SK-N-SH treated with all-trans-retinoic acid at 6 μM for 48 hours (cell line): ENCODE measurements around the gene TBCEL.
A peak's percentile ranks its signal among the peaks of the same experiment; 100 is the strongest.
"Not testable (repeated sequence)": the region's sequence is repeated elsewhere in the genome, so short reads cannot be mapped to it uniquely, and the experiment has no call there.

Experiments used
- ATAC-seq: fragments of 200-7000 bp; cut with Tn5 transposase; 3 replicates; pipeline ENCODE4 v1.9.1; 2020; ENCODE audit warnings: mild to moderate bottlenecking, moderate library complexity
- ARNTL ChIP-seq: fragments of 450-650 bp; formaldehyde crosslinking; IDR thresholded peaks from 2 replicates; pipeline ENCODE4 v1.5.0; 2020; ENCODE audit warnings: low read depth, mild to moderate bottlenecking, moderate library complexity, borderline replicate concordance
- BACH2 ChIP-seq: fragments of 250-450 bp; sonication (Bioruptor Pico); IDR thresholded peaks from 2 replicates; pipeline ENCODE4 v1.9.0; 2021; ENCODE audit warnings: mild to moderate bottlenecking, borderline replicate concordance
- CREB5 ChIP-seq: fragments of 250-450 bp; sonication (Bioruptor Pico); IDR thresholded peaks from 2 replicates; pipeline ENCODE4 v1.5.1; 2020; ENCODE audit warnings: low read depth, mild to moderate bottlenecking, moderate library complexity
- CSDC2 ChIP-seq: fragments of 250-450 bp; sonication (Bioruptor Pico); IDR thresholded peaks from 2 replicates; pipeline ENCODE4 v1.5.0; 2020; ENCODE audit warnings: mild to moderate bottlenecking, moderate library complexity
- CSRNP3 ChIP-seq: fragments of 250-450 bp; sonication (Bioruptor Pico); IDR thresholded peaks from 2 replicates; pipeline ENCODE4 v1.5.1; 2021; ENCODE audit warnings: mild to moderate bottlenecking, moderate library complexity
- ESRRG ChIP-seq: fragments of 250-450 bp; sonication (Bioruptor Pico); IDR thresholded peaks from 2 replicates; pipeline ENCODE4 v1.6.1; 2021; ENCODE audit warnings: mild to moderate bottlenecking
- GLIS3 ChIP-seq: fragments of 250-450 bp; sonication (Bioruptor Pico); IDR thresholded peaks from 2 replicates; pipeline ENCODE4 v1.5.0; 2020; ENCODE audit warnings: mild to moderate bottlenecking, moderate library complexity
- ISL1 ChIP-seq: fragments of 250-450 bp; sonication (Bioruptor Pico); IDR thresholded peaks from 2 replicates; pipeline ENCODE4 v2.1.2; 2022; ENCODE audit warnings: mild to moderate bottlenecking, moderate library complexity
- OSR1 ChIP-seq: fragments of 250-450 bp; sonication (Bioruptor Pico); IDR thresholded peaks from 2 replicates; pipeline ENCODE4 v1.8.0; 2022; ENCODE audit warnings: moderate library complexity, mild to moderate bottlenecking, inconsistent platforms
- PATZ1 ChIP-seq: fragments of 250-450 bp; sonication (Bioruptor Pico); IDR thresholded peaks from 2 replicates; pipeline ENCODE4 v1.8.0; 2020; ENCODE audit warnings: mild to moderate bottlenecking, moderate library complexity, borderline replicate concordance
- PPARA ChIP-seq: fragments of 250-450 bp; sonication (Bioruptor Pico); IDR thresholded peaks from 2 replicates; pipeline ENCODE4 v1.5.0; 2020; ENCODE audit warnings: mild to moderate bottlenecking, borderline replicate concordance
- RARB ChIP-seq: fragments of 250-450 bp; sonication (Bioruptor Pico); IDR thresholded peaks from 2 replicates; pipeline ENCODE4 v1.8.0; 2021; ENCODE audit warnings: mild to moderate bottlenecking, moderate library complexity
- SNAI2 ChIP-seq: fragments of 250-450 bp; sonication (Bioruptor Pico); IDR thresholded peaks from 2 replicates; pipeline ENCODE4 v1.5.0; 2020; ENCODE audit warnings: mild to moderate bottlenecking, moderate library complexity
- TCF4 ChIP-seq: fragments of 250-450 bp; sonication (Bioruptor Pico); IDR thresholded peaks from 2 replicates; pipeline ENCODE4 v1.8.0; 2021; ENCODE audit warnings: mild to moderate bottlenecking, moderate library complexity, borderline replicate concordance
- TOX ChIP-seq: fragments of 250-450 bp; sonication (Bioruptor Pico); IDR thresholded peaks from 2 replicates; pipeline ENCODE4 v1.8.0; 2021; ENCODE audit warnings: mild to moderate bottlenecking, moderate library complexity, borderline replicate concordance
- TSHZ2 ChIP-seq: fragments of 250-450 bp; sonication (Bioruptor Pico); IDR thresholded peaks from 2 replicates; pipeline ENCODE4 v1.5.0; 2020; ENCODE audit warnings: mild to moderate bottlenecking, moderate library complexity
- ZC3H10 ChIP-seq: fragments of 250-450 bp; sonication (Bioruptor Pico); IDR thresholded peaks from 2 replicates; pipeline ENCODE4 v1.5.1; 2021; ENCODE audit warnings: mild to moderate bottlenecking, moderate library complexity
- ZFP3 ChIP-seq: fragments of 250-450 bp; sonication (Bioruptor Pico); IDR thresholded peaks from 2 replicates; pipeline ENCODE4 v1.5.0; 2020; ENCODE audit warnings: mild to moderate bottlenecking, moderate library complexity
- ZFP30 ChIP-seq: fragments of 450-650 bp; formaldehyde crosslinking; IDR thresholded peaks from 2 replicates; pipeline ENCODE4 v1.5.0; 2022; ENCODE audit warnings: mild to moderate bottlenecking, moderate library complexity
- ZNF565 ChIP-seq: fragments of 450-650 bp; formaldehyde crosslinking; conservative IDR thresholded peaks from 2 replicates; pipeline ENCODE4 v1.5.0; 2020; ENCODE audit warnings: low read depth, mild to moderate bottlenecking, moderate library complexity
- ZNF70 ChIP-seq: fragments of 450-650 bp; formaldehyde crosslinking; IDR thresholded peaks from 2 replicates; pipeline ENCODE4 v1.5.0; 2020; ENCODE audit warnings: mild to moderate bottlenecking, moderate library complexity
- ZNF8 ChIP-seq: fragments of 450-650 bp; formaldehyde crosslinking; IDR thresholded peaks from 2 replicates; pipeline ENCODE4 v1.5.0; 2020; ENCODE audit warnings: mild to moderate bottlenecking, moderate library complexity

TBCEL gene

GRCh38 chr11:121012091-121012490 is 11.8 kb upstream of the TBCEL start:
- no peak for ATAC-seq
- TF ChIP-seq BACH2 (CRISPR knock-in tag) = no peak
- TF ChIP-seq ZNF70 (CRISPR knock-in tag) = no peak
- TF ChIP-seq ARNTL = no peak
- TF ChIP-seq PATZ1 (CRISPR knock-in tag) = no peak
- TF ChIP-seq RARB (CRISPR knock-in tag) = no peak
- no peak for TF ChIP-seq ZFP30 (CRISPR knock-in tag)
- TF ChIP-seq CREB5 (CRISPR knock-in tag) = no peak
- no peak for TF ChIP-seq ZNF8 (CRISPR knock-in tag)
- TF ChIP-seq ESRRG (CRISPR knock-in tag) = no peak
- TF ChIP-seq ZNF565 (CRISPR knock-in tag) = no peak
- TF ChIP-seq CSDC2 (CRISPR knock-in tag) = no peak
- TF ChIP-seq TCF4 (CRISPR knock-in tag) = no peak
- no peak for TF ChIP-seq ISL1 (CRISPR knock-in tag)
- no peak for TF ChIP-seq GLIS3 (CRISPR knock-in tag)
- no peak for TF ChIP-seq PPARA (CRISPR knock-in tag)
- no peak for TF ChIP-seq ZC3H10 (CRISPR knock-in tag)
- TF ChIP-seq CSRNP3 (CRISPR knock-in tag) = no peak
- no peak for TF ChIP-seq TOX

GRCh38 chr11:121018746-121019145 is 5.2 kb upstream of the TBCEL start:
- TF ChIP-seq TCF4 (CRISPR knock-in tag) = 0 out of 2 replicates have a peak, but pooled peaks have one; percentile 42
- TF ChIP-seq ESRRG (CRISPR knock-in tag) = no peak
- no peak for TF ChIP-seq OSR1 (CRISPR knock-in tag)
- TF ChIP-seq, all 23 proteins: peak for 1
- no peak for ATAC-seq

- not testable (repeated sequence) for ATAC-seq
Measured at GRCh38 chr11:121021718-121022117, 2.2 kb upstream of the TBCEL start.

- TF ChIP-seq ZFP3 (CRISPR knock-in tag) (no peak), BACH2 (CRISPR knock-in tag) (no peak), PATZ1 (CRISPR knock-in tag) (no peak), ZNF565 (CRISPR knock-in tag) (no peak), SNAI2 (CRISPR knock-in tag) (no peak), PPARA (CRISPR knock-in tag) (no peak), ISL1 (CRISPR knock-in tag) (no peak)
- TF ChIP-seq, all 23 proteins: peak for 0
- peak; percentile 28 for ATAC-seq
Measured at GRCh38 chr11:121024989-121025388, 1.1 kb downstream of the TBCEL start.

- no peak for ATAC-seq
- TF ChIP-seq ZNF70 (CRISPR knock-in tag) (no peak), TCF4 (CRISPR knock-in tag) (no peak), RARB (CRISPR knock-in tag) (no peak), TSHZ2 (CRISPR knock-in tag) (no peak), PATZ1 (CRISPR knock-in tag) (no peak), CREB5 (CRISPR knock-in tag) (no peak), BACH2 (CRISPR knock-in tag) (no peak), ZC3H10 (CRISPR knock-in tag) (no peak), ISL1 (CRISPR knock-in tag) (no peak)
Measured at GRCh38 chr11:121029153-121029552, 5.3 kb downstream of the TBCEL start.
